Measurements from ENCODE around the gene SLC6A19. TPM values are rescaled to one million over a fixed set of nuclear protein-coding genes. Genes with fewer than 3 reads are reported as not detected.

The SLC6A19 gene
- total and polyA plus RNA-seq, 9 of the 15 experiments (the other 6 are each of a cell fraction or from before 2014, with no cell fraction given), result 0.03 to 1.6 (median 0.59) TPM

GRCh38 chr5:1167728-1168709, 33.4 kb upstream of the SLC6A19 start (continued):
- TF ChIP-seq FOXP4 (CRISPR knock-in tag; IDR thresholded peaks at IDR 0.05; ENCODE audit: borderline replicate concordance), result 0 out of 2 replicates have a peak, but pooled peaks have one; percentile 19
- TF ChIP-seq, protein P1, sequence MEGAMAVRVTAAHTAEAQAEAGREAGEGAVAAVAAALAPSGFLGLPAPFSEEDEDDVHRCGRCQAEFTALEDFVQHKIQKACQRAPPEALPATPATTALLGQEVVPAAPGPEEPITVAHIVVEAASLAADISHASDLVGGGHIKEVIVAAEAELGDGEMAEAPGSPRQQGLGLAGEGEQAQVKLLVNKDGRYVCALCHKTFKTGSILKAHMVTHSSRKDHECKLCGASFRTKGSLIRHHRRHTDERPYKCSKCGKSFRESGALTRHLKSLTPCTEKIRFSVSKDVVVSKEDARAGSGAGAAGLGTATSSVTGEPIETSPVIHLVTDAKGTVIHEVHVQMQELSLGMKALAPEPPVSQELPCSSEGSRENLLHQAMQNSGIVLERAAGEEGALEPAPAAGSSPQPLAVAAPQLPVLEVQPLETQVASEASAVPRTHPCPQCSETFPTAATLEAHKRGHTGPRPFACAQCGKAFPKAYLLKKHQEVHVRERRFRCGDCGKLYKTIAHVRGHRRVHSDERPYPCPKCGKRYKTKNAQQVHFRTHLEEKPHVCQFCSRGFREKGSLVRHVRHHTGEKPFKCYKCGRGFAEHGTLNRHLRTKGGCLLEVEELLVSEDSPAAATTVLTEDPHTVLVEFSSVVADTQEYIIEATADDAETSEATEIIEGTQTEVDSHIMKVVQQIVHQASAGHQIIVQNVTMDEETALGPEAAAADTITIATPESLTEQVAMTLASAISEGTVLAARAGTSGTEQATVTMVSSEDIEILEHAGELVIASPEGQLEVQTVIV (CRISPR knock-in tag; IDR thresholded peaks at IDR 0.05; ENCODE audit: borderline replicate concordance), result no peak
- no peak for TF ChIP-seq ZNF583 (CRISPR knock-in tag; IDR thresholded peaks at IDR 0.05)
- TF ChIP-seq MAX (CRISPR knock-in tag; IDR thresholded peaks at IDR 0.05), result no peak; the same call in 1 of the 2 replicates
- TF ChIP-seq NCOA2 (IDR thresholded peaks at IDR 0.05; ENCODE audit: partially characterized antibody in 2 of 2), result no peak
- no peak for TF ChIP-seq ZNF561 (CRISPR knock-in tag; conservative IDR thresholded peaks at IDR 0.05)
- no peak for TF ChIP-seq ZNF253 (CRISPR knock-in tag; conservative IDR thresholded peaks at IDR 0.05)
- TF ChIP-seq ZNF551 (CRISPR knock-in tag; IDR thresholded peaks at IDR 0.05), result no peak
- no peak for TF ChIP-seq SMARCA4 (IDR thresholded peaks at IDR 0.05)
- TF ChIP-seq PREB (CRISPR knock-in tag; IDR thresholded peaks at IDR 0.05), result no peak
- 0 out of 2 replicates have a peak, but pooled peaks have one; percentile 17 for TF ChIP-seq JUND (IDR thresholded peaks at IDR 0.05; ENCODE audit: borderline replicate concordance, low read depth, low read length)
- no peak for TF ChIP-seq JUND (tag; IDR thresholded peaks at IDR 0.05; ENCODE audit: borderline replicate concordance, low read depth, low read length)
- TF ChIP-seq CHD4 (IDR thresholded peaks at IDR 0.05; ENCODE audit: insufficient read depth, insufficient replicate concordance, low read depth, low read length, poor library complexity, severe bottlenecking), result no peak
- no peak for TF ChIP-seq BACH1 (tag; IDR thresholded peaks at IDR 0.05)
- no peak for TF ChIP-seq TCF7 (IDR thresholded peaks at IDR 0.05; ENCODE audit: borderline replicate concordance)
- TF ChIP-seq, protein P2, sequence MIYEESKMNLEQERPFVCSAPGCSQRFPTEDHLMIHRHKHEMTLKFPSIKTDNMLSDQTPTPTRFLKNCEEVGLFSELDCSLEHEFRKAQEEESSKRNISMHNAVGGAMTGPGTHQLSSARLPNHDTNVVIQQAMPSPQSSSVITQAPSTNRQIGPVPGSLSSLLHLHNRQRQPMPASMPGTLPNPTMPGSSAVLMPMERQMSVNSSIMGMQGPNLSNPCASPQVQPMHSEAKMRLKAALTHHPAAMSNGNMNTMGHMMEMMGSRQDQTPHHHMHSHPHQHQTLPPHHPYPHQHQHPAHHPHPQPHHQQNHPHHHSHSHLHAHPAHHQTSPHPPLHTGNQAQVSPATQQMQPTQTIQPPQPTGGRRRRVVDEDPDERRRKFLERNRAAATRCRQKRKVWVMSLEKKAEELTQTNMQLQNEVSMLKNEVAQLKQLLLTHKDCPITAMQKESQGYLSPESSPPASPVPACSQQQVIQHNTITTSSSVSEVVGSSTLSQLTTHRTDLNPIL (CRISPR knock-in tag; IDR thresholded peaks at IDR 0.05), result no peak
- no peak for TF ChIP-seq ETV5 (CRISPR knock-in tag; IDR thresholded peaks at IDR 0.05; ENCODE audit: low read depth)
- peak; percentile 22; the same call in 1 of the 2 replicates for TF ChIP-seq TCF3 (CRISPR knock-in tag; IDR thresholded peaks at IDR 0.05)

Measured in K562 (cell line).